Measurements from ENCODE around the gene SEH1L.
"Not testable (repeated sequence)": the region's sequence is repeated elsewhere in the genome, so short reads cannot be mapped to it uniquely, and the experiment has no call there.

Gene SEH1L

DNA sequence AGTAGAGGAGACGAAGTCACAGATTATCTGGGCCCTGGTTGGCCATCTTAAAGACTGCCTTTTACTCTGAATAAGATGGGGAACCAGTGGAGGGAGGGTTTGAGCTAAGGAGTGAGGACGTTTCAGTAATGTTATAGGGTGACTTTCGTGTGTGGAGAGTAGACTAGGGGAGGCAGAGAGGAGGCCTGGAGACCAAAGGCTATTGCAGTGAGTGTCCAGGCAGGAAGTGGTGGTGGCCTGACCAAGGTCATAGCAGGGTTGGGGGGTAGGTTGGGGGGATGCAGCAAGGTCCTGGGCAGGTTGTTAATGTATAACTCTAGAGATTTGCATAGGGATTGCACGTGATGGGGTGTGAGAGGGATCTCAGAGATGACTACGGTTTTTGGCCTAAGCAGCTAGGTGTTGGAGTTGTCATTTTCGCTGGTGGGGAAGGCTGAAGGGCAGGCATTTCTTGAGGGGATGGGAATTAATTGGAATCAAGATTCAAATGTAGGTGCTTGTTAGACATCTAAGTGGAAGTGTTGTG, 48.2 kb downstream of the SEH1L start:
- no peak for DNase-seq (ENCODE audit: low read depth)

DNA sequence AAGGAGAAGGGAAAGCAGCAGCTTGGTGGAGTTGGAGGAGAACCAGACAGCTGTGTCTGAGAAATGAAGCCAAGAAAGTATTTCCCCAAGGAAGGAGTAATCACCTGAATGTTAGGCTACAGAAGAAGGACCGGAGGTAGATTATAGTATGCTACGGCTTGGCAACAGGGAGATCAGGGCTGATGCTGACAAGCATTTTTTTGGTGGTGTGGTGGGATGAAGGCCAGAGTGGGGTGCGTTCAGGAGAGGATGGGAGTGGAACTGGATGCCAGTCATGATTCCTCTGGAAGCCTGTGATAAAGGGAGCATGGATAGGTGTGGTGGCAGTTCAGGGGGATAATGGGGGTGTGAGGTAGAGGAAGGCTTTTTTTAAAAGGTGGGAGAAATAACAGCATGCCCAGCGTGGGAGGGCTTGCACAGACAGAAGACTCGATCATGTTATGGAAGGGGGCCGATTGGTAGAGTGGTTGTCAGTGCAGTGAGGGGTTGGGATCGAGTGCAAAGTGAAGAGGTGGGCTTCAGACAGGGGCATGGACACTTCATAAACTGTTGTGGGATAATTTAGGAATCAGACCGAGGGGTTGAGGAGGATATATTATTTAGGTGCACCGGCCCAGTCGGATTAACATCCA, 49.0 kb downstream of the SEH1L start:
- DNase-seq (ENCODE audit: low read depth): no peak

DNA sequence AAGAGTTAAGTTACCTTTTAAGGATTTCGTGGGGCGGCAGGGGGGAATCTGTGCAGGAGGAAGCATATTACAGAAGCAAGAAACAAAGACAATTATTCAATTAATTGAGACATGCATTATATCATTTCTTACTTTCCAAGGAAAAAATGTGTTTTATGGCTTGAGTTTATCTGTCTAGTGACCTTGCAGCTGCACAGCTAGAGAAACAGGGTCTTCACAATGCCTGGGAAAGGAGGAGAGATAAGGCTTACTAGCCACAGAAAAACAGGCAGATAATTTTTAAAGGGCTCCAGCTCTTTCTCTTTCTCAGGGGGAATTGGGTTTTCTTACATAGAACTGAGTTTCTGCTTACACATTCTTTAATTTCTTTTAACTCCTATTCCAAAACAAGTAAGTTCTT, 49.5 kb downstream of the SEH1L start:
- DNase-seq (ENCODE audit: low read depth): not testable (repeated sequence)

DNA sequence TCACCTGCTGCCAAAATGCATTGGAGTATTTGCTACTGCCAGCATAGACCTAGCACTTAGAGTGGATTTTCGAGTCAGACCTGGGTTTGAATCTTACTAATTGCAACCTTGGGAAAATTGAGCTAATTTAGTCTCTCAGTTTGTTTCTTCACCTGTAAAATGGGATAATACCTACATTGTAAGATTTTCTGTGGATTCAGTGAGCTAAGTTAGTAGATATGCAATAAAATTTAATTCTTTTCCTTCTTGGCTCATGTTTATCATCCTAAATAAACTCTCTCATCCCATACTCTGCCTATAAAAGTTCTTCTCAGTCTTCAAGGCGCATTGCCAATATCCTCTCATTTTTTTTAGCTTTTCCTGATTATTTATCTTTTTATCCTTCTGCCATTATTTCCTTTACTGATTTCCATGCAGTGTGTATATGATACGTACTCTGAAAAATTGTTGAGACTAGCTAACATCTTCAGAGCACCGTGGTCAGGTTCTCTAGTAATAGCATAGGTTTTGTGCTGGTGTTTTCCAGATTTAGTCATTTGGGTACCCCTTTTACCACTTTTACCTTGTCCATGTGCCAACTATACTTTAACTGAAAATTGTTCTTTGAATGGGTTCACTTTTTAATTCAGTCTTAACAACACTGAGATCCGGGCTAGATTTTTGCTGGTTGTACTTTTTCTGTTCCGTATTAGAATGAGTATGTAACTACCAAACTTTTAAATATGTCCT, 50.7 kb downstream of the SEH1L start:
- no peak for DNase-seq (ENCODE audit: low read depth)

DNA sequence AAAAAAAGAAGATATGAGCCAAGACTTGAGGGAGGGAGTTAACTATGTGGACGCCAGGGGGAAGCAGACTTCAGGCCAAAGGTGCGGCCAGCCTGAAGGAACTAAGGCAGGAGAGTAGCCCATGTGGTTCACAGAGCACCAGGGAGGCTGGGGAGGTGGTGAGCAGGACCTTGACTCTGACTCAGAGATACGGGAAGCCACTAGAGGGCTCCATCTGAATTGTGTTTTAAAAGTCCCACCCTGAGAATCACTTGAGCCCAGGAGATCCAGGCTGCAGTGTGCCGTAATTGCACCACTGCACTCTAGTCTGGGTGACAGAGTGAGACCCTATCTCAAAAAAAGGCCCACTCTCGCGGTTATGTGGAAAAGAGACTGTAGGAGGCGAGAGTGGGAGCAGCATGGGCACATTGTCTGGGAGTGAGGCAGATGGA, 55.7 kb downstream of the SEH1L start:
- peak; percentile 65 for DNase-seq (ENCODE audit: low read depth)

DNA sequence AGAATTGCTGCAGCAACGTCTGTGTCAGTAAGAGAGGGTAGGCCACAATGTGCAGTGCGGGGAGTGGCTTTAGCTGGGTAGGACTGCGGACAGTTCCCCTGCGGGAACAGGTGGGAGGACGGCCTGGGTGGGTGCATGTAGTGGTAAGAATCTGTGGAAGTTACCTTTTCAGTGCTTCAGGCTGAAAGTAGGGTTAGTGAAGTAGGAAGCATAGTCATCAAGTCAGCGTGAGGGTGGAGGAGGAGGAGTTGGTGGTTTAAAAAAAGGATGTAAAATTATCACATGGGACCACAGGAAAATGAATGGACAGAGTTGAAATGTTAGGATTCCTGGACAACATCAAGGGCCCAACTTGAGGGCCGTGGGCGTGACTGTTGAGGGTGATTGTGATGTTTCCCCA, 56.6 kb downstream of the SEH1L start:
- DNase-seq (ENCODE audit: low read depth): no peak

DNA sequence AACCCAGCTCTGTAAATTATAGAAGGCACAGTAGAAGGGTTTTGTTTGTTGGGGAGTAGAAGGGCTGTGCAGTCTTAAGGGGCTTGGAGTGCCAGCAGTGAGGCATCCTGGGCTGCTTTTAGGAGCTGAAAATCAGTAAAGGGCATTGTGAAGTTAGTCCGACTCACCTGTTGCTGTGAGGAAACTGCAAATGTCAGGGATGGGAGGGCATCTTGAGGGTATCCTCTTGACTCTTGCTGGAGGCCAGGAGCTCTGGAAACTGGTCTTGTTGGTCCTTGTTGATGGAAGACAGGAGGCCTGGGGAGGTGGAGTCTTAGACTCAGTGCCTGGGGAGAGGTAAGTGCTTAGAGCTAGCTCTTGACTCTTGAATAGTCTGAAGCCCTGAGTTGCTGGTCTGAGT, 57.5 kb downstream of the SEH1L start:
- DNase-seq (ENCODE audit: low read depth): no peak

DNA sequence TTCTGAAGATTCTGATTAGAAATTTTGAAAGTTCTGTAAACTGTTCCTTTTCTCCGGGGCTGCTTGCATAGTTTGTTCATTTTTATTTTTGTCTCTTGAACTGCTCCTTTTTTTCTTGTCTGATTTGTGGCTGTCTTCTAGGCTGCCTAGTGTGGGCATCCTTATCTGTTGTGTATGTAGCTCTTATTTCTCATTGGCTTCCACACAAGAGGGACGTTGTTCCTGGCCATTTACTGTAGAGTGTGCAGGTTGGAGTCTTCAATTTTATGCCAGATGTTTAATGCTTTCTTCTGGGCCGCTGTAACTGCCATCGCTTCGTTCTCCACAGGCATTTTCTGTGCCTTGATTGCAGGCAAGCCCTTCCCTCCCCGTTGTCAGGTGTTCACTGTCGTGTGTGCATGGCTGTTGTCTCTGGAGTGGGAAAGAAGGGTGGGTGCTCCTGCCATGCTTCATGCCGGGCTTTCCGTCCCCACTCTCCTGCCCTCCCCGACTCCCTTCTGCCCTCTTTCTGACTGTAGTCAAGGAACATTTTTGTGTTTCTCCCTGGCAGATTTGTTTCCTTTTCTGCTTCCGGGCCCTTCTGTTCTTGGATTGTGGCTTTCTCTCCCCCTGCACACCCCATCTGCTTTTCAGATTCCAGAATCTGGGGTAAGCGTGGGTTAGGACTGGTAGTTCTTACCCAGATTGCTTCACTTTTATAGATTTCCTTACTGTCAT, 58.9 kb downstream of the SEH1L start:
- DNase-seq (ENCODE audit: low read depth): no peak

DNA sequence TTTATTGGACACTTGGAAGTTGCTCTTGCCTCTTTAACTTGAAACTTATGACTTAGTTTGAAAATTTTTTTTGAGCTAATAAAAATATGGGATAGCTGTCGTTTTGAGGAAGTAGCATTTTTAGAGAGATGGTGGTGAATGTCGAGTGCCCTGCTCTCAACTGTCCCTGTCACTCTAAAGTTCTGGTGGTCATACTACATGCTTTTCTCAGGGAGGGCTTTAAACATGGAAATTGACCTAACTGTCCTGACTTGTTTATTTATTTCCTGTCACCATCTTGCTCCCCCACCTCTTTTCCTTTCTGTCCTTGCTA, 59.4 kb downstream of the SEH1L start:
- no peak for DNase-seq (ENCODE audit: low read depth)

DNA sequence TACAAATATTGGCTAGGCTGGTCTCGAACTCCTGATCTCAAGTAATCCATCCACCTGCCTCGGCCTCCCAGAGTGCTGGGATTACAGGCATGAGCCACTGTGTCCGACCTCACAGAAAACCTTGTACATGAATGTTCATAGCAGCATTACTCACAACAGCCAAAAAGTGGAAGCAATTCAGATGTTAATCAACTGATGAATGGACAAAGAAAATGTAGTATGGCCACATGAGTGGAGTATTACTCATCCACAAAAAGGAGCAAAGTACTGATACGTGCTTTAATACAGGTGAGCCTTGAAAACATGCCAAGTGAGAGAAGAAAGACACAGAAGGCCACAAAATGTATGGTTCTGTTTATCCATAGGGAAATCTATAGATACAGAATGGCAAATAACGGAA, 63.9 kb downstream of the SEH1L start:
- no peak for DNase-seq (ENCODE audit: low read depth)

DNA sequence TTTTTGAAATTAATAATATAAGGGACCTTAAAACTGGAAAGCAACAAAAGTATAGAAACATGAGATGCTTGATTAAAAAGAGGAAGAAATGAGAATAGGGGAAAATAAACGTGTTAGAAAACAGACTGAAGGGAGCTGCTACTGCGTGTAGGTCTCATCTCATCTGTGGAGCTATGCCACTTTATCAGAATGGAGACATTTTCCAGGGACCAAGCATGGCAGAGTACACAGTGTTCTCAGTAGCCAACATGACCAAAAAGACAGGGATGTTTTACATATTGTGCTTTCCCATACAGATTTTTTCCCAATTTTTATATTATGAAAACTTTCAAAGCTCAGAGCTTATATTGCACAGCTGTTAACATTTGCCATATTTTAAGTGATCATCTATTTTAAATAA, 66.4 kb downstream of the SEH1L start:
- no peak for DNase-seq (ENCODE audit: low read depth)

DNA sequence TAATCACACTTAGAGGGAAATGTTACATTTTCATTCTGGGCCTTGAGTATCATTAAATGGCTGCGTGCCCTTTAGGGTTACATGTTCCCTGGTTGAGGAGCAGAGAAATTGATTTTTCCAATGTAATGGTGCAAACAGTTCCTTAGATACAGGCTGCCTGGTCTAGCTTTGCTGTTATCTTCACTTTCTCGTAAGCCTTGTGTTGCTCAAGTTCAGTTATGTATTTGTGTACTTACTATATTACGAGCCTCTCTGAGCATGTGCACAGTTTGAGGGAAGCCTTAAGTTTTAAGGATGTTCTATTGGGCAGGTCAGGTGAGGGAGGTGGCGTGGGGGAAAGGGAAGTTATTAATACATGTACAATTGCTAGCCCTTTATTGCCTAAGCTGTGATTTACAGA, 67.0 kb downstream of the SEH1L start:
- no peak for DNase-seq (ENCODE audit: low read depth)

DNA sequence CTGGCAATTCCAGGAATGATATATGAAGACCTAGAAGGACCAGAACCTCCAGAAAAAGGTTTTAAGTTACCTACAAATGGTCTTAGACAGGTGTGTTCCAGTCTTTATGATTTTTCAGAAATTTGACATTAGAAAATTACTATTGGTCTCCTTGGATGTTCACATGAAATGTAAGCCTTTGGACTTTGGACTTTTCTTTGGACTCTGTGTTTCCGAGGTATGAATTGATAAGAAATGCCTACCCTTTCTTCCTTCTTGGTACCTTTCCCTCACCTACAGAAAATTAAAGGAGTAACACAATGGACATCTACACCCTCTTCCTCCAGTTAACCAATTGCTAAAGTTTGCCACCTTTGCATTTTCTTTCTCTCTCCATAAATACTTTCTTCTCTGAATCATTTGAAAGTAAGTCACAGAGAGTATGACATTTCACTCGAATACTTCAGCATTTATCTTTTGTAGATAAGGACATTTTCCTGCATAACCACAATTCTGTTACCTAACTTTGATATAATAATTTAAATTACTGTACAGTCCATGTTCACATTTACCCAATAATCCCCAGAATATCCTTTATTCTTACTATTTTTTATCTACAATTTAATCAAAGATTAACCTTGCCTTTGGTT, 69.5 kb downstream of the SEH1L start:
- DNase-seq (ENCODE audit: low read depth): no peak

DNA sequence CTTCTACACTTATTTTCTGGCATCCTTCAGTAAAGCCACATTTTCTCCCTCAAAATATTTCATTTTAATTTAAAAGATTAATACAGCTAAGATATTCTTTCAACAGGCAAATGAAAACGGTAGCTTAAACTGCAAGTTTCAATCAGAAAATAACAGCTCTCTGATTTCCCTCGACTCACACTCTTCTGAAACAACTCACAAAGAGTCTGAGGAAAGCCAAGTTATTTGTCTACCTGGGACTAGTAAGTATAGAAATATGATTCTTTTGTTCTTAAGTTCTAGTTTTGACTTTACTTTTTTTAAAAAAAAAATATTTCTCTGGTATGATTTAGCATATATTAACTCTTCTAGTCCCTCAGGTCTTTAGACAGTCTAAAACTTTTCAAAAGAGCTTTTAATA, 70.6 kb downstream of the SEH1L start:
- DNase-seq (ENCODE audit: low read depth): no peak

DNA sequence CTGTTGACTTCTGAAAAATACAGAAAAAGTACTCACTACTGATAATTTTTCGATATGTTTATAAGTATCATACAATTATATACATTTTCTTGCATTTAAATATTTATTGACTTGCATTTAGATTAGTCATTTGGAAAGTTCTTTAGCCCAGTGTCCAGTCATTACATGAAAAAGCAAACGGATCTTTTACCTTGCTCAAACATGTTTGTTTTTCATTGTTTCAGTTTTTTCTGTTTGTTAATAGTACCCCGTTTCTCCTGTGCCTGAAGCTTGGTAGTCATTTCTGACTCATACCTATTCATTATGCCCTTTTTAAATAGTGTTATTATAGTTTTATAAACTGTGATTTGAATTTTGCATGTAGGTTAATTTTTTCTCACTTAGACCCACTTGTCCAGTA, 71.5 kb downstream of the SEH1L start:
- no peak for DNase-seq (ENCODE audit: low read depth)

DNA sequence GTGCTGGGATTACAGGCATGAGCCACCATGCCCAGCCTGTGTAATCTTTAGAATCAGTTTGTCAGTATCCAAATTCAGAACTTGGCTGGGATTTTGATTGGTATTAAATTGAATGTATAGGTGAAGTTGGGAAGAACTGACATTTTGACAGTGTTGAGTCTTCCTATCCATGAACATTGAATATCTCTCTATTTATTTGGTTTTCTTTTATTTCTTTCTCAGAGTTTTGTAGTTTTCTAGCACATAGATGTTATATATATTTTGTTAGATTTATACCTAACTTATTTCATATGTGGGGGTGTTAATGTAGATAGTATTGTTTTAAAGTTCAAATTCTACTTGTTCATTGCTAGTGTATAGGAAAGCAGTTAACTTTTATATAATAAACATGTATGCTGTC, 74.8 kb downstream of the SEH1L start:
- DNase-seq (ENCODE audit: low read depth): no peak

DNA sequence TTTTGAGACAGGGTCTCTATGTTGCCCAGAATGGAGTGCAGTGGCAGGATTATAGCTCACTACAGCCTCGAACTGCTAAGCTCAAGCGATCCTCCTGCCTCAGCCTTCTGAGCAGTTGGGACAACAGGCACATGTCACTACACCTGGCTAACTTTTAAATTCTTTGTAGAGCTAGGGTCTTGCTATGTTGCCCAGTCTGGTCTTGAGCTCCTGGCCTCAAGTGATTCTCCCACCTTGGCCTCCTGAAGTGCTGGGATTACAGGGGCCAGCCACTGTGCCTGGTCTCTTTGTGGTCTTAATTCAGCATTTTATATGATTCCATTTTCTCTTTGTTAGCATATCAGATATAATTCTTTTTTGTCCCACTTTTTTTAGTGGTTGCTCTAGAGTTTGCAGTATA, 77.4 kb downstream of the SEH1L start:
- DNase-seq (ENCODE audit: low read depth): no peak

DNA sequence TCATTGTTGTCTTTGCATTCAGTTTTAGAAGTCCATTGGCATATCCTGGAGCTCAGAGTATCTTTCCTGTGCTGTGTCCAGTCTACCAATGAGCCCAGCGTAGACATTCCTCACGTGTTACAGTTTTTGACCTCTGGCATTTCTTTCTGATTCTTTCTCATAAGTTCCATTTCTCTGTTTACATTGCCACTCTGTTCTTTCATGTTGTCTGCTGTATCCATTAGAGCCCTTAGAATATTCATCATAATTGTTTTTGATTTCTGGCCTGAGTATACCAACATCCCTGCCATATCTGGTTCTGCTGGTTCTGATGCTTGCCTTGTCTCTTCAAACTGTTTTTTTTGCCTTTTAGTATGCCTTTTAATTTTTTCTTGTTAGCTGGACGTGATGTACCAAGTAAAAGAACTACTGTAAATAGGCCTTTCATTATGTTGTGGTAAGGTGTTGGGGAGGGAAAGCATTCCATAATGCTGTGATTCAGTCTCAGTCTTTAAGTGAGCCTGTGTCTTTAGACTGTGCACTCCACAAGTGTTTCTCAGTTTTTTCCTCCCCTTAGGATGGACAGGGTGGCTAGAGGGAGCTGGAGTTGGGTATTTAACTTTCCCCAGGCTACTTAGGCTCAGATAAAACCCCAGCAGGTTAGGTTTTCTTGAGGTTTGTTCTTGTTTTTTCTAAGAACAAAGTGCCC, 78.9 kb downstream of the SEH1L start:
- peak; percentile 34 for DNase-seq (ENCODE audit: low read depth)

DNA sequence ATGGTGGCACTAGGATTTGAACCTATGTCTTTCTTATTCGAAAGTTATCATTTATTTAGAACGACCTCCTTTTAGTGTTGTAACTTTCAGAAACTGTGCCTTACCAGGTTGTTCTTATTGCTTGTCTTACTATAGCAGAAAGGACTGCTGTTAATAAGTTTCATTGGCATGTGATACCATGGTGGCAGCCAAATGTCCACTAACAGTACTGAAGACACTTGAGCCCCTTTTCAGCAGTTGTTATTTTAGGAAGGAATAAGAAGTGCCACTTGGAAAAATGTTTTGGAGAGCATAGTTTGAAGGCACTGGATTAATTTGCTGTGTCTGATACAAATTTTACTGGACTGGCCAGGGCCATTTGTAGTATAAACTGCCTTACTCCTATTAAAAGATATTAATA, 81.1 kb downstream of the SEH1L start:
- DNase-seq (ENCODE audit: low read depth): no peak

DNA sequence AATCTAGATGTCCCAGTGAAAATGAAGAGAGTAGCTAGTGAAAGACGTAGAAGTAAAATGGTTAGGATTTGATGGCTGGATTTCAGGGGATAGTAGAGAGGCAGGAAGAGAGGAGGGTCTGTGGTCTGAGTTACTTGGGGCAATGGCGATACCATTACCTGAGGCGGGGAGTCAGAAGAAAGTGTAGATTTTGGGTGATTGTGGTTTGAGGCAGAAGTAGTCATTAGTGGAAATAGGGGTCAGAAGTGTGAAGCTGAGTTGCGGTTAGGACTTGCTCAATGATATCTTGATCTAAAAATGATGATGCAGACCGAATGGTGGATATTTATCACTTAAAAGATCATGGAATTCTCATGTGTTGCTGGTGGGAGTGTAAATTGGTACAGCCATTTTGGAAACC, 84.4 kb downstream of the SEH1L start:
- no peak for DNase-seq (ENCODE audit: low read depth)

DNA sequence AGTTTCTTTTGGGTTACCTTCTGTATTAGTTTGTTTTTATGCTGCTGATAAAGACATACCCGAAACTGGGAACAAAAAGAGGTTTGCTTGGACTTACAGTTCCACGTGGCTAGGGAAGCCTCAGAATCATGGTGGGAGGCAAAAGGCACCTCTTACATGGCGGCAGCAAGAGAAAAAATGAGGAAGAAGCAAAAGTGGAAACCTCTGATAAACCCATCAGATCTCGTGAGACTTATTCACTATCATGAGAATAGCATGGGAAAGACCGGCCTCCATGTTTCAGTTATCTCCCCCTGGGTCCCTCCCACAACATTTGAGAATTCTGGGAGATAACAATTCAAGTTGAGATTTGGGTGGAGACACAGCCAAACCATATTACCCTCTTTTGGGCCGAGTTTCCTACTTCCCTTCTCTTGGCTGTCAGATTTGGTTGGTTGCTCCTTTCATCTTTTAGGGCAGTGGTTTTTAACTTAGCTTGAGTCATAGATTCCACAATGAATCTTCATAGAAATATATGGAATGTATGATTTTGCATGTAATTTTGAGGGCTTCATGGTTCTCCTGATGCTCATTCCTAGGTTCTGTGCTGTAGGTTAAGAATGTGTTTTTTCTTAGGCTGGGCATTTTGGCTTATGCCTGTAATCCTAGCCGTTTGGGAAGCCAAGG, 87.6 kb downstream of the SEH1L start:
- peak; percentile 29 for DNase-seq (ENCODE audit: low read depth)

Measured in fibroblast of gingiva (primary cell).